K562 (cell line): ENCODE data around the gene NUMB. TPM values are rescaled to one million over a fixed set of nuclear protein-coding genes. Genes with fewer than 3 reads are reported as not detected.

Experiments
- ATAC-seq: fragments of 200-7000 bp; cut with Tn5 transposase; 3 replicates; pipeline ENCODE4 v1.9.1; 2020; ENCODE audit warnings: moderate library complexity
- BruUV-seq: library from RNA; stranded (reverse); fragments of 400-500 nt; replicated peaks from 2 replicates; lab custom pipeline; 2021; lab: Mats Ljungman, UMichigan
- CTCF ChIA-PET: fragments of 300-600 bp; formaldehyde crosslinking; extraction: SDS; loops from one replicate; lab custom pipeline; 2021; ENCODE audit warnings: low intra/inter-chr PET ratio; lab: Yijun Ruan, JAX
- POLR2A ChIA-PET: fragments of 300-600, 350-650 bp; sonication (Branson Sonifier 250); formaldehyde crosslinking; extraction: SDS; loops from one replicate; lab custom pipeline; 2021; ENCODE audit warnings: antibody characterized with exemption, inconsistent platforms; lab: Yijun Ruan, JAX
- DNase-seq, 4 experiments: peaks; one replicate each; pipeline versions ENCODE4 v3.0.0 to v3.0.0-alpha.2; 2011 to 2018; ENCODE audit warnings: low spot score in 3 of 4, mixed read lengths in 3 of 4; ENCODE audit errors: extremely low read depth in 1 of 4
- FAIRE-seq: peaks from 2 replicates; lab custom pipeline; 2011; peaks lifted over from hg19 to GRCh38; lab: Jason Lieb, UNC
- H2AFZ ChIP-seq: 2 replicates; pipeline ENCODE4 v1.6.0; 2011; ENCODE audit warnings: low read depth, low read length, control low read depth, inconsistent platforms
- H3K27ac ChIP-seq: fragments of 200-600 bp; 3 replicates; pipeline ENCODE4 v1.8.0; 2011; ENCODE audit warnings: low read depth, mild to moderate bottlenecking, control low read depth, inconsistent platforms, low read length, moderate library complexity, mixed read lengths; ENCODE audit errors: extremely low read depth
- H3K27me3 ChIP-seq, 2 experiments: fragments of 300-600 bp in 1 of 2; 2 replicates in 1 of 2; 3 replicates in 1 of 2; pipeline versions ENCODE4 v1.6.0 to v1.8.0; 2011; ENCODE audit warnings: inconsistent platforms in 2 of 2, low read length in 2 of 2, mild to moderate bottlenecking in 1 of 2, mixed read lengths in 1 of 2, moderate library complexity in 1 of 2; ENCODE audit not compliant: control insufficient read depth in 2 of 2, insufficient read depth in 2 of 2
- H3K36me3 ChIP-seq: fragments of 300-600 bp; 3 replicates; pipeline ENCODE4 v1.8.0; 2011; ENCODE audit warnings: mild to moderate bottlenecking, low read length, inconsistent platforms; ENCODE audit not compliant: control insufficient read depth, insufficient read depth
- H3K4me1 ChIP-seq, 2 experiments: fragments of 200-600 bp in 1 of 2; replicated peaks in 1 of 2; 2 replicates in 1 of 2; 3 replicates in 1 of 2; pipeline versions ENCODE4 v1.5.1 to v1.8.0; 2011; ENCODE audit warnings: inconsistent platforms in 2 of 2, low read length in 2 of 2, mild to moderate bottlenecking in 1 of 2, mixed read lengths in 1 of 2, moderate library complexity in 1 of 2; ENCODE audit not compliant: control insufficient read depth in 2 of 2, insufficient read depth in 2 of 2
- H3K4me2 ChIP-seq: 2 replicates; pipeline ENCODE4 v1.6.1; 2011; ENCODE audit warnings: low read length, control low read depth, inconsistent platforms, mixed read lengths; ENCODE audit not compliant: insufficient read depth
- H3K4me3 ChIP-seq: fragments of 200-600 bp; sonication (generic), shearing (Covaris generic); 2 replicates; pipeline ENCODE4 v1.5.1; 2016; ENCODE audit warnings: control low read depth, inconsistent platforms
- H3K79me2 ChIP-seq: fragments of 200-600 bp; 3 replicates; pipeline ENCODE4 v1.8.0; 2011; ENCODE audit warnings: low read length, inconsistent platforms; ENCODE audit not compliant: control insufficient read depth, insufficient read depth
- H3K9ac ChIP-seq, 2 experiments: 2 replicates each; pipeline versions ENCODE4 v1.6.0 to v1.6.1; 2011; ENCODE audit warnings: low read depth in 2 of 2, low read length in 2 of 2, control low read depth in 1 of 2, inconsistent platforms in 1 of 2, mild to moderate bottlenecking in 1 of 2, mixed read lengths in 1 of 2; ENCODE audit not compliant: insufficient read depth in 1 of 2
- H3K9me1 ChIP-seq: one replicate; pipeline ENCODE4 v1.6.0; 2011; ENCODE audit warnings: inconsistent platforms, mild to moderate bottlenecking, low read length, moderate library complexity; ENCODE audit not compliant: control insufficient read depth, insufficient read depth
- H3K9me3 ChIP-seq: replicated peaks from 2 replicates; pipeline ENCODE4 v1.5.1; 2011; ENCODE audit warnings: low read depth, low read length, inconsistent platforms; ENCODE audit not compliant: control insufficient read depth, insufficient read depth
- H4K20me1 ChIP-seq: replicated peaks from 2 replicates; pipeline ENCODE4 v1.6.1; 2011; ENCODE audit warnings: low read length, inconsistent platforms, mixed read lengths; ENCODE audit not compliant: control insufficient read depth, insufficient read depth
- CTBP1 ChIP-seq: fragments of 450-650 bp; IDR thresholded peaks from 2 replicates; pipeline ENCODE4 v1.6.1; 2016; ENCODE audit warnings: borderline replicate concordance
- ETS2 ChIP-seq: IDR thresholded peaks from 2 replicates; pipeline ENCODE4 v1.6.1; 2016; ENCODE audit warnings: borderline replicate concordance, missing genetic modification characterization, mild to moderate bottlenecking, moderate library complexity, missing compliant biosample characterization; ENCODE audit not compliant: poor library complexity, severe bottlenecking
- GTF2A2 ChIP-seq: IDR thresholded peaks from 2 replicates; pipeline ENCODE4 v1.6.1; 2016; ENCODE audit warnings: mild to moderate bottlenecking, missing genetic modification characterization, missing compliant biosample characterization
- MYBL2 ChIP-seq, 2 experiments: fragments of 450-650 bp in 1 of 2; sonication (generic) in 1 of 2; formaldehyde crosslinking in 1 of 2; IDR thresholded peaks; 2 replicates each; pipeline versions ENCODE4 v1.6.1 to v1.8.1; 2017 to 2022; ENCODE audit warnings: borderline replicate concordance in 1 of 2, inconsistent platforms in 1 of 2, low read depth in 1 of 2, mild to moderate bottlenecking in 1 of 2, missing genetic modification reagents in 1 of 2, moderate library complexity in 1 of 2
- TOE1 ChIP-seq, 2 experiments: fragments of 450-650 bp in 1 of 2; sonication (generic) in 1 of 2; formaldehyde crosslinking in 1 of 2; IDR thresholded peaks; 2 replicates each; pipeline versions ENCODE4 v1.7.1 to v1.8.0; 2016 to 2022; ENCODE audit warnings: borderline replicate concordance in 2 of 2, mild to moderate bottlenecking in 2 of 2, antibody characterized with exemption in 1 of 2, inconsistent platforms in 1 of 2, low read depth in 1 of 2, missing genetic modification reagents in 1 of 2, moderate library complexity in 1 of 2
- ZBED1 ChIP-seq: IDR thresholded peaks from 2 replicates; pipeline ENCODE4 v1.6.1; 2014
- ZBTB8A ChIP-seq: fragments of 450-650 bp; IDR thresholded peaks from 2 replicates; pipeline ENCODE4 v1.6.1; 2018; ENCODE audit warnings: mild to moderate bottlenecking, moderate library complexity; ENCODE audit not compliant: partially characterized antibody
- ZNF764 ChIP-seq: fragments of 250-450 bp; sonication (Bioruptor Pico); IDR thresholded peaks from 2 replicates; pipeline ENCODE4 v1.4.0; 2020; ENCODE audit warnings: low read depth, mild to moderate bottlenecking, moderate library complexity
- ZNF79 ChIP-seq: fragments of 250-450 bp; sonication (Bioruptor Pico); IDR thresholded peaks from 2 replicates; pipeline ENCODE4 v1.4.0; 2020; ENCODE audit warnings: low read depth, mild to moderate bottlenecking, moderate library complexity
- WGBS: fragments of 100-300 bp; shearing (Covaris generic); methylation state at CpG from one replicate; pipeline ENCODE4 v1.1.6; 2016; ENCODE audit warnings: low coverage, mixed read lengths; ENCODE audit not compliant: insufficient coverage; ENCODE audit errors: missing lambda C conversion rate; 5-methylcytosine and 5-hydroxymethylcytosine counted together
- in situ Hi-C: fragments of 300-500 bp; cut with MboI; formaldehyde crosslinking; loops from 4 replicates; pipeline ENCODE4 v1.15.0; 2018; ENCODE audit warnings: inconsistent platforms, mixed read lengths
- intact Hi-C: fragments of 100-400 bp; cut with micrococcal nuclease; formaldehyde crosslinking; loops from 2 replicates; pipeline ENCODE4 v1.14.2; 2022
- polyA plus RNA-seq, 8 experiments: library from polyadenylated mRNA; depleted of rRNA in 4 of 8; stranded (reverse) in 5 of 8; unstranded in 3 of 8; fragments of >200 nt; fragmentation: Nextera tagmentation in 2 of 8; fragmentation: Illumina TruSeq in 1 of 8; extraction: Ambion mirVana in 2 of 8; extraction: Trizol in 1 of 8; gene quantifications; 2 replicates each; pipeline versions ENCODE4 v1.2.1 to v1.2.3, GENCODE V29; 2011 to 2014; ENCODE audit warnings: inconsistent platforms in 1 of 8, missing spikeins in 1 of 8
- total RNA-seq, 7 experiments: library from RNA; depleted of rRNA in 6 of 7; stranded (reverse); fragments of >200 nt in 6 of 7; fragmentation: Illumina TruSeq in 2 of 7; extraction: Trizol in 2 of 7; gene quantifications; 2 replicates each; pipeline versions ENCODE4 v1.2.1 to v1.2.3, GENCODE V29; 2011 to 2021; ENCODE audit warnings: low replicate concordance in 1 of 7
- TF ChIP-seq, protein P1 (sequence below): sonication (generic); formaldehyde crosslinking; IDR thresholded peaks from 2 replicates; pipeline ENCODE4 v1.4.0; 2020; ENCODE audit warnings: mild to moderate bottlenecking, missing genetic modification reagents

The NUMB gene
- total and polyA plus RNA-seq, 9 of the 15 experiments (the other 6 are each of a cell fraction or from before 2014, with no cell fraction given) = 13.5 to 54.0 (median 32.3) TPM

- TF ChIP-seq, protein P1, sequence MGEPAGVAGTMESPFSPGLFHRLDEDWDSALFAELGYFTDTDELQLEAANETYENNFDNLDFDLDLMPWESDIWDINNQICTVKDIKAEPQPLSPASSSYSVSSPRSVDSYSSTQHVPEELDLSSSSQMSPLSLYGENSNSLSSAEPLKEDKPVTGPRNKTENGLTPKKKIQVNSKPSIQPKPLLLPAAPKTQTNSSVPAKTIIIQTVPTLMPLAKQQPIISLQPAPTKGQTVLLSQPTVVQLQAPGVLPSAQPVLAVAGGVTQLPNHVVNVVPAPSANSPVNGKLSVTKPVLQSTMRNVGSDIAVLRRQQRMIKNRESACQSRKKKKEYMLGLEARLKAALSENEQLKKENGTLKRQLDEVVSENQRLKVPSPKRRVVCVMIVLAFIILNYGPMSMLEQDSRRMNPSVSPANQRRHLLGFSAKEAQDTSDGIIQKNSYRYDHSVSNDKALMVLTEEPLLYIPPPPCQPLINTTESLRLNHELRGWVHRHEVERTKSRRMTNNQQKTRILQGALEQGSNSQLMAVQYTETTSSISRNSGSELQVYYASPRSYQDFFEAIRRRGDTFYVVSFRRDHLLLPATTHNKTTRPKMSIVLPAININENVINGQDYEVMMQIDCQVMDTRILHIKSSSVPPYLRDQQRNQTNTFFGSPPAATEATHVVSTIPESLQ = no peak
- no peak for TF ChIP-seq CTBP1
These were observed 195.7 kb downstream of the NUMB start (continued) for GRCh38 chr14:73262427-73263183.

- no peak for ATAC-seq
- Histone ChIP-seq H3K4me1 (peaks cover 0 to 15% of the 10 kb centered on the region in 2 experiments; a peak in 2 of 5 replicates), H3K9ac (peak overlapping the region in 1 of 2 experiments; percentile 35; a peak in 2 of 4 replicates), H3K4me3 (no peak overlapping the region), H3K36me3 (no peaks in the 10 kb centered on the region), H3K9me1 (no peaks in the 10 kb centered on the region), H3K79me2 (no peaks in the 10 kb centered on the region), H2AFZ (no peak overlapping the region), H4K20me1 (no peaks in the 10 kb centered on the region), H3K9me3 (no peaks in the 10 kb centered on the region), H3K4me2 (no peak overlapping the region), H3K27ac (no peak overlapping the region), H3K27me3 (no peaks in the 10 kb centered on the region)
- in situ Hi-C loops = no loop called here
- DNase-seq = no peak
- WGBS = 15% methylated on average over 11 of the region's 15 CpGs
- intact Hi-C loops = no loop called here
- CTCF ChIA-PET = no interaction called here
- no peak for TF ChIP-seq TOE1 (IDR thresholded peaks at IDR 0.05; ENCODE audit: borderline replicate concordance)
- no peak for TF ChIP-seq TOE1 (CRISPR knock-in tag; IDR thresholded peaks at IDR 0.05; ENCODE audit: borderline replicate concordance, low read depth)
- no peak for TF ChIP-seq ZNF79 (CRISPR knock-in tag)
- no peak for TF ChIP-seq ZNF764 (CRISPR knock-in tag)
- no peak for TF ChIP-seq ZBTB8A
- TF ChIP-seq MYBL2 (IDR thresholded peaks at IDR 0.05; ENCODE audit: low read depth) = no peak
- no peak for TF ChIP-seq MYBL2 (CRISPR knock-in tag; IDR thresholded peaks at IDR 0.05; ENCODE audit: borderline replicate concordance)
- TF ChIP-seq ETS2 (tag) = no peak
- no peak for TF ChIP-seq GTF2A2
- no peak for TF ChIP-seq ZBED1
- BruUV-seq = no TSS peak
- FAIRE-seq = no peak
- POLR2A ChIA-PET = interaction anchor here (0.6 to 1.1 kb wide), 3 partner anchors 10 to 29 kb away, joined by 3 to 6 read pairs (median 5); no protein-coding TSS in a partner anchor
These were observed 196.6 kb downstream of the NUMB start for GRCh38 chr14:73261520-73262426.
